ENCODE measurements around the gene SGIP1. TPM values are rescaled to one million over a fixed set of nuclear protein-coding genes. Genes with fewer than 3 reads are reported as not detected.

SGIP1 gene
- total and polyA plus RNA-seq, 2 of the 8 experiments (the other 6 are each of a cell fraction or from before 2014, with no cell fraction given), result 1.4 to 2.1 TPM

DNA sequence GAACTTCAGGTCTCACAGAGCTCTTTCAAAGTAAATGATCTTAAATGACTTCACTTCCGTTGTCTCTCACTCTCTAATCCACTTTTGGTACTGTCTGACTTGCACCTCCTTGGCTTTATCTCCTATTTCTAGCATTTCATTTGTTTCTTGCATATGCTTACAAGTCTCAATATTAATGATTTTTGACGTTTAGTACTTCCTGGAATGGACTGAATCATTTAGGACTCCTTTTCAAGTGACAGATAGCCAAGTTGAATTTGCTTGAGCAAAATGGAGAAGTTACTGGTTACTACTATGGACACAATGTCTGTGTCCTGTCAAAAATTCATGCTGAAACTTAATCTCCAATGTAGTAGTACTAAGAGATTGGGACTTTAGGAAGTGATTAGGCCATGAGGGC, 7.0 kb upstream of the SGIP1 start (continued):
- TF ChIP-seq SRF (IDR thresholded peaks at IDR 0.05; ENCODE audit: low read depth, low read length) (no peak), SUZ12 (IDR thresholded peaks at IDR 0.05; ENCODE audit: low read length) (no peak)
